ENCODE data around the gene ARFGAP1.

GRCh38 chr20:63333241-63333836 lies 60.7 kb downstream of the ARFGAP1 start:
- TF ChIP-seq CTCF (conservative IDR thresholded peaks at IDR 0.05; ENCODE audit: low read depth in 2 of 2): no peak
- no peak for TF ChIP-seq EZH2 (IDR thresholded peaks at IDR 0.05; ENCODE audit: low read depth, unreplicated experiment)
- no peak for TF ChIP-seq CREB1 (CRISPR knock-in tag; IDR thresholded peaks at IDR 0.05; ENCODE audit: low read depth)
- TF ChIP-seq REST (IDR thresholded peaks at IDR 0.05; ENCODE audit: unreplicated experiment): no peak
- TF ChIP-seq ETS1 (IDR thresholded peaks at IDR 0.05): no peak
- TF ChIP-seq POLR2AphosphoS5 (IDR thresholded peaks at IDR 0.05; ENCODE audit: low read depth): no peak
- TF ChIP-seq JUNB (IDR thresholded peaks at IDR 0.05; ENCODE audit: unreplicated experiment): no peak
- no peak for TF ChIP-seq EZH2phosphoT487 (IDR thresholded peaks at IDR 0.05; ENCODE audit: unreplicated experiment)
- no peak for TF ChIP-seq ZNF114 (CRISPR knock-in tag; IDR thresholded peaks at IDR 0.05)
- TF ChIP-seq ZNF462 (CRISPR knock-in tag; IDR thresholded peaks at IDR 0.05): no peak
- TF ChIP-seq STAT1 (IDR thresholded peaks at IDR 0.05; ENCODE audit: unreplicated experiment): no peak
